Amniotic epithelial cell (primary cell): ENCODE results near the gene G3BP2.
"Not testable (repeated sequence)": the region's sequence is repeated elsewhere in the genome, so short reads cannot be mapped to it uniquely, and the experiment has no call there.

Experiments used
- DNase-seq: peaks from one replicate; pipeline ENCODE4 v3.0.0-alpha.2; 2010; ENCODE audit warnings: low read depth

Gene G3BP2

GRCh38 chr4:75683482-75684155, 10.4 kb upstream of the G3BP2 start:
- no peak for DNase-seq

DNA sequence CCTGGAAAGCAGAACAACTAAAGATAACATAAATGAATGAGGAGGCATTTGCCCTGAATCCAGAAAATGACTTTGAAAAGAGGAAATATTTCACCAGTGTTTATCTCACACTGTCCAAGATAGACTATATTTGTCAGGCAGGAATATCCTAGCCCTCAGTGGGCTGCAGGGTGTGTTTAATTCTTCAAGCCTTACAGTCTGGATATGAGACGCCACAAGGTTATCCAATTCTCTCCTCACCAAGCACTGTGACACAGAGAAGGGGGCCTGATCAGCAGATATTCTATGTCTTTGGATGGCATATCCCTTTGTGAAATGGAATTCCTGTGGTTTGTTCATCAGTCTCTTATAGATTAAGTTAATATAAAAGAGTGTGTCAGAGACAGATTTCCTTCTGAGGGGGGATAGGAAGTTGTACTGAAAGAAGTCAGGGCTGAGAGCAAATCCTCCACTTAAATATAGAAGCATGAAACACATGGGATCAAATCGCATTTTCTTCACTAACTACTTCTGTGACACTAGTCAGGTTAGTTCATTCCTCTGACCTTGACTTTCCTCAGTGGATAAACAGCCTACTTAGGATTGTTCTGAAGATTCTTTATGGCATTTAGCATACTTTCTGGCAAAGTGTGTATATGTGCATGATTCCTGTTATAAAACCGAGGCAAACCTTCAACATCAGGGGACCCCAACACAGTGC, 6.8 kb upstream of the G3BP2 start:
- peak; percentile 19 for DNase-seq

DNA sequence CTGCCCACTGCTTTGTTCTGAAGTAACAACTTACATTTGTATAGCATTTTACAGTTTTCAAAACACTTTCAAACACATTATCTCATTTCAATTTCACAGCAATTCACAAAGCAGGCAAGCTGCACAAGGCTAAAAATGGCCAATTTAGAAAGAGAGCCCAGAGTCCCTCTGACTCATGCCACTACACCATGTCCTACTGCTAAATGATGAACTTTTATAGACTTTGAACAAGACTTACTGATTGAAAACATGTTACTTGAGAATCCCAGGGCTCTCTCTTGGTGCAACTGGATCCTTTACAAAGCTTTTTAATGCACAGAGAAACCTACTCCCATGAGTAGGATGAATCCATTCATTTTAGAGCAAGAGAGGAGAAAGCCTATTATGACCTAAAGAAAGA, 5.8 kb upstream of the G3BP2 start:
- no peak for DNase-seq

DNA sequence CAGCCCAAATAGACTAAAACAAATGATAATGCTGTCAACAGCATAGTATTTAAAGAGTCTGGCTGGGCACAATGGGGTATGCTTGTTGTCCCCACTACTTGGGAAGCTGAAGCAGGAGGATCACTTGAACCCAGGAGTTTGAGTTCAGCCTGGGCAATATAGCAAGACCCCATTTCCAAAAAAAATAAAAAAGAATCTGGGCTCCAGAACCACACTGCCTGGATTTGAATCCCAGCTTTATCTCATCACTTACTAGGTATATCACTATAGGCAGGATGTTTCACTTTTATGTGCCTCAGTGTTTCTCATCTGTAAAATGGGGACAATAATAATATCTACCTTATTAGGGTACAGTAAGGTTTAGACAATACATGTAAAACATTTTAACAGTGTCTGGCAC, 5.3 kb upstream of the G3BP2 start:
- DNase-seq: no peak

- no peak for DNase-seq
Measured at GRCh38 chr4:75675004-75675531, 1.9 kb upstream of the G3BP2 start.

DNA sequence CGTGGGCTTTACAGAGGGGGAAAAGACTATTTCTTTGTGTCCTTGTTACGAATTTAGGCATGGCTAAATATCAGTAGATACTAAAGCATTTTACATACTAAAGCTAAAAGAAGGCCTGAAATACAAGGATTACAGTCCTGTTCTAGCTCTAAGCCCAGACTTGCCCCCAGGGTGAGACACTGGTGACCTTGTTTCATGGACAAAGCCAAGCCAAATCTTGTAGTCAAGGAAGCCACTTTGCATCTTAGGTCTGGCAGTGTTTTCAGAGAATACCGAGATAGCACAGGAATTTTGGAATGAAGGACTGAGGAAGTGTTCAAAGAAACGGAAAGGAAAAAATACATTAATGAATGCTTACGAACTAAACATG, 733 bp upstream of the G3BP2 start:
- DNase-seq: peak; percentile 42

DNA sequence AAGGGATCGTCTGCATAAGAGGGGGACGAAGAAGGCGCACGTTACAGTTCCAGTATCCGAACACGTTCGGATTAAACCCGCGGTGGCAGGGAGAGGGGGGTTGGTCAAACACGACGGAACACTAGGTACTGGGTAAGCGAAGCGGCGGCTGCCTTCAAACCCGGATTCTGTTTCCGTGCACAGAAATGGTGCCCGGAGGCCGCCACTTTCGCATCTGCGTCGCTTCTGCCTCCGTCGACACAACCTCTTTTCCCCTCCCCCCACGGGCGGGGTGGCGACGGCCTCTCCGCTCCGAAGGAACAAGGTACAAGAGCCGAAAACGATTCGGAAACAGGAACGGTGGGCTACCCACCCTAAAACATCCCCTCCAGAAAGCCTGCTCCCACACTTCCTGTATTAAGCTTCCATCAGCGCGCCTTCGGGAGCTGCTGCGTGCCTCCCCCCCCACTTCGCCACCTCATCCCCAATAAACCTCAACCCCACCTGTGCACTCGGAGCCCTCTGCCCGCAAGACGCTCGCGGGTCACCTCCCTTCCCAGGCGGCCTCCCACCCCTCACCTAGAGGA, 667 bp downstream of the G3BP2 start:
- peak; percentile 35 for DNase-seq

DNA sequence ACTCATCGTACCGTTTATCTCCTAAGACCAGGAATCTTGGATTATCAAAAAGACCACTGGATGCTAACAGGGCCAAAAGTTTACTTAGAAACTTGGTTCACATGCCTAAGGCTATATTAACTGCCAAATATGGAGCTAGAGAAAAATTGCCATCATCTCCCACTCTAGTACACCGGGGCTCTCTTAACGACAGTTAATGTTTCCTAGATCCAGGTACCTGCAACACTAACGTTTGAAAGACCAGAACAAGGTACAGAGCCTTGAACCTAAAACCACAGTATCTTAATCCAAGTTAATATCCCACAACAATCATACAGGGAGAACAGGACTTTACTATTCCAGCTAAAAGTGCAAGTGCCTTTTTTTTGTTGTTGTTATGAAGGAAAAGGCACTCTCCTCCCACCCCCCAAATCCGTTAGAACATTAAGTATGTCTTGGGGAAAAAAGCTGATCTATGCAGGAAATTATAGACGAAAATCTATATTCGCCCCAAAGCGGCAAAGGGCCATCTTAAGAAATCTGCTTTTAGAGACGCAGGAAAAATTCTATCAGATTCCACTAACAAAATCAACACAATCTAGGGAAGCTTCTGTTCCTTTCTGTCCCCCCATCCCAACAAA, 1.3 kb downstream of the G3BP2 start:
- DNase-seq: no peak

DNA sequence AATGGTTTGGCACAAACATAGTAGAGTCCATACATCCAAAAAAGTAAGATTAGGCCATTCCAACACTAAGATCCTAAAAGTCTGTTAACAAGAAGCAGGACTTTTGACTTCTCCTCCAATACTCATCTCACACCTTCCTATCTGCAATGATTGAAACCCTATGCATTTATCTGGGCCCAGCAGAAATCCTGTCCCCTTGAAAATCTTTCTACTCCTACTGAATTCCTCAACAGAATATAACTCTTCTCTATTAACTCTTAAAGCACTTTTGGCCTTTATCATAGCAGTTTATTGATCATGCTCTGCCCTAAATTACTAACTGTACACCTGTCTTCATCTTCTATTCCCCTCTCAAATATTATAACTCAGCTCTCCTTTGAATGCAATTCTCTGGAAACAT, 4.6 kb downstream of the G3BP2 start:
- no peak for DNase-seq

- not testable (repeated sequence) for DNase-seq
Measured at GRCh38 chr4:75667636-75668035, 5.6 kb downstream of the G3BP2 start.

DNA sequence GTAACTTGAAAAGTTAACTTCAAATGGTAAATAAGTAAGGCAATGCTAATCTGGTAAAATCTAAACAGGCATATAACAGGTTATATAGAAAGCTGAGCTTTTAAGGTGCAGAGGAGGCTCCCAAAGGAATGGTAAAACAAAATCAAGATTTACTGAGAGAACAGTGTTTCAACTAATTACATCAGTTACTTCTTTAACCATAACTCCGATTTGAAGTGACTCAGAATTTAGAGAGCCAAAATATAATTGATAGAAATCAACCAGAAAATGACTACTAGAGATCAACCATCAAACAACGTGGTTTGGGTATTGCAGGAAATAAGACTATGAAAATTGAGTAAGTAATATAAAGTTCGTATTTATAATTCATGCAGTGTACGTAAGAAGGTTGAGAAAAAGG, 6.9 kb downstream of the G3BP2 start:
- no peak for DNase-seq

DNA sequence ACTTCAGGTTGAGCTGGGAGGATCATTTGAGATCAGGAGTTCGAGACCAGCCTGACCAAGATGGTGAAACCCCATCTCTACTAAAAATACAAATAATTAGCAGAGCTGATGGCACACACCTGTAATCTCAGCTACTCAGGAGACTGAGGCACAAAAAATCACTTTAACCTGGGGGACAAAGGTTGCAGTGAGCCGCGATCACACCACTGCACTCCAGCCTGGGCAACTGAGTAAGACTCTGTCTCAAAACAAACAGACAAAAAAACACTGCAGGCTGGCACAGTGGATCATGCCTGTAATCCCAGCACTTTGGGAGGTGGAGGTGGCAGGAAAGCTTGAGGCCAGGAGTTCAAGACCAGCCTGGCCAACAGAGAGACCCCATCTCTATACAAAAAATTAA, 8.6 kb downstream of the G3BP2 start:
- DNase-seq: not testable (repeated sequence)

DNA sequence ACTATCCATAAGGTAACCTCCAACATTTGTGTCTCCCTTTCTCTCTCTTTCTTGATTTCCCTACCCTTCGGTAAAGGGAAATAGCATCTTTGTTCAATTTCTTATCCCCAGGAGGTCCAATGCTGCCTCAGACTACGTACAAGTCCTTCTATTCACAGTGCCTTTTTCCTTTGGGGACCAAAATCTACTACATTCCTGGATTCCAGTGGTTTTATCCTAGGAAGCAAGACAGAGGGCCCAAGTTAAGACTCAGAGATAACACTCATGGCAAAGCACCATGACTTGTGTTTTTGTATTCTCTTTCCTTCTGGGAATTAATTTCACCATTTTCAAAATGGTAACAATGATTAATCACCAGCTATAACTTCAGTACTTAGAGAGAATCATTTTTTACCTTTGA, 10.6 kb downstream of the G3BP2 start:
- DNase-seq: peak; percentile 21

GRCh38 chr4:75660491-75660890, 12.7 kb downstream of the G3BP2 start:
- no peak for DNase-seq

GRCh38 chr4:75659512-75660031, 13.6 kb downstream of the G3BP2 start:
- no peak for DNase-seq

DNA sequence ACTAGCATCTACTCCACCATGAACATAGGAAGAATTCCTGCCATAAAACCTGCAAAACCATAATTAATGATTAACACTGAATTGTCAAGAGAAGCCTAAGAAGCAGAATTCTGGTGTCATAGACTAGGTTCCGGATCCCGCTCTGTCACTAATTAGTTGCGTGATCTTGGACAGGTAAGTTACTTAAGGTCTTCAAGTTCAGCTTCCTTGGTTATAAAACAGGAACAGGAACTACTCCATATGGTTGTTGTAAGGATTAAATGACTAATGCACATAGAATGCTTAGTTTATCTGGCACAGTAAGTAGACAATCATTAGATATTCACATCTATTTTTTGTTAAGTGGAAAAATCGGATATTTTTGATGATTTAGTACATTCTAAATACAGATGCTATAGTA, 14.3 kb downstream of the G3BP2 start:
- DNase-seq: peak; percentile 58

GRCh38 chr4:75655562-75655961, 17.6 kb downstream of the G3BP2 start:
- no peak for DNase-seq

DNA sequence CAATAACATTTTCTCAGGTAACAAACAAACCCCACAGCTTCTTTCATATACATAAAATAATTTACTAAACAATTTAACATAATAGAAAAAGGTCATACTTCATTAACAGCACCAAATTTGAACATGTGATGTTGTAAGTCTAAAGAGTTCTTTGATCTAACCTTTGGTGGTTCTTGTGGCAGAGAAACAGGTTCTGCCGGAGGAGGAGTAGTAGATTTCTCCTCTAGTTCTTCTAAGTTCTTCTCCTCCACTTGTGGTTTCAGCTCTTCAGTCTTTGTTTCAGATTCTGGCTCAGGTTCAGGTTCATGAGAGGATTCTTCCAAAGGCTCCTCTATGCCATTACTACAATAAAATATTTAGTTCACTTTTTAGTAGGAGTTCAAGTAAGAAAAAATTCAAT, 18.3 kb downstream of the G3BP2 start:
- no peak for DNase-seq

DNA sequence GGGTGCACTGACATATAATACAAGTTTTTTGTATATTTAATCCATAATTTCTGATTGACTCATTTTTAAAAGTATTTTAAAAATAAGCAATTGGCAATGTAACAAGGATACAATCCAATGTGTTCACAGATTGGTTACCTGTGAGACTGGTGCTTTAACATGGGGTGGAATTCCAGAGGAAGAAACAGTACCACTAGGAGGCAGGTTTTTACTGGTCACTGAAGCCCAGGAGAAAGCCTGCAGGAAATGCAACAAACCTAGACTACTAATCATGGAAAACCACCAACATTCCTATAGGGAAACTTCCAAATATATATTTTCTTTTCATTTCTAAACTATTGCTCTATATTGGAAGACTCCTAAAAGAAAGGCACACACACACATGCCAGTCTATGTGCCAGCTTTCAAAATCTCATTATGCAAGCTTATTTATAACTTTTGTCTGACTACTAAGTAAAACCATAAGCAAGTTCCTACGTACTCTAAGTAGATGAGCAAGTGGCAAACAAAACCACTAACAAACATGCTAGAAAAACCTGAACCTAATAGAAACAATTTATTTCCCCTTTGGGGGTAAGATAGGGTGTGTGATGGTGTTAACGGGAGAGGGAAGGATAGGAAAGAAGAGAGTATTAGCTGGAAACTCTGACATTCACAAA, 19.2 kb downstream of the G3BP2 start:
- DNase-seq: peak; percentile 55

GRCh38 chr4:75644095-75644494, 29.1 kb downstream of the G3BP2 start:
- DNase-seq: no peak

GRCh38 chr4:75643651-75644050, 29.6 kb downstream of the G3BP2 start:
- DNase-seq: no peak

DNA sequence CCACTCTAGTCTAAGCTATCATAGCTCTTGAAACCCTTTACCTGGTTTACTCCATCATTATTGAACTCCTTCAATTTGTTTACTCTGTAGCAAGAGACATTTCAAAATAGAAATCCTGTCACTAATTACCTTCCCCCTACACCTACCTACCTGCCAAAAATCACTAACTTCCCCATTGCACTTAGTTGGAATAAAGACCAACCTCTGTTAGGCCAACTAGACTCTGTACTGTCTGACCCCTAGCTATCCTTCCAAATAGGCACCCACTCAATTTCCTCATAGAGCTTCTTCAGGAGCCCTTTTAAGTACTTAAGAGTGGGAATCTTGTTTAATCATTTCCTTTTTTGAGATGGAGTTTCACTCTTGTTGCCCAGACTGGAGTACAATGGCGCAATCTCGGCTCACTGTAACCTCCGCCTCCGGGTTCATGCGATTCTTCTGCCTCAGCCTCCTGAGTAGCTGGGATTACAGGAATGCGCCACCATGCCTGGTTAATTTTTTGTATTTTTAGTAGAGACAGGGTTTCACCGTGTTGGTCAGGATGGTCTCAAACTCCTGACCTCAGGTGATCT, 34.0 kb downstream of the G3BP2 start:
- no peak for DNase-seq
